Prostate gland (tissue), 2 donors: ENCODE data around the gene BCKDK.

ENCODE experiments used
- CTCF ChIP-seq, 4 experiments: fragments of 200-600 bp in 2 of 4; fragments of 450-650 bp in 2 of 4; sonication (generic) in 2 of 4; IDR thresholded peaks; 1 replicate in 3 of 4; 2 replicates in 1 of 4; pipeline ENCODE4 v1.5.1; 2016 to 2019; ENCODE audit warnings: antibody characterized with exemption in 4 of 4, mild to moderate bottlenecking in 2 of 4, moderate library complexity in 2 of 4
- POLR2A ChIP-seq: fragments of 450-650 bp; IDR thresholded peaks from one replicate; pipeline ENCODE4 v1.6.1; 2016; ENCODE audit warnings: antibody characterized with exemption, mild to moderate bottlenecking
- POLR2AphosphoS5 ChIP-seq: sonication (generic); formaldehyde crosslinking; IDR thresholded peaks from one replicate; pipeline ENCODE4 v1.6.1; 2017; ENCODE audit warnings: antibody characterized with exemption

- TF ChIP-seq CTCF (IDR thresholded peaks at IDR 0.05) (no peak), POLR2A (no peak), POLR2AphosphoS5 (no peak)
Measured at GRCh38 chr16:31134091-31134571, 25.9 kb downstream of the BCKDK start.
